ENCODE results near the gene TBC1D1. TPM values are rescaled to one million over a fixed set of nuclear protein-coding genes. Genes with fewer than 3 reads are reported as not detected.

Gene TBC1D1
- total and polyA plus RNA-seq, 2 of the 8 experiments (the other 6 are each of a cell fraction or from before 2014, with no cell fraction given), result 96.9 to 162 TPM

DNA sequence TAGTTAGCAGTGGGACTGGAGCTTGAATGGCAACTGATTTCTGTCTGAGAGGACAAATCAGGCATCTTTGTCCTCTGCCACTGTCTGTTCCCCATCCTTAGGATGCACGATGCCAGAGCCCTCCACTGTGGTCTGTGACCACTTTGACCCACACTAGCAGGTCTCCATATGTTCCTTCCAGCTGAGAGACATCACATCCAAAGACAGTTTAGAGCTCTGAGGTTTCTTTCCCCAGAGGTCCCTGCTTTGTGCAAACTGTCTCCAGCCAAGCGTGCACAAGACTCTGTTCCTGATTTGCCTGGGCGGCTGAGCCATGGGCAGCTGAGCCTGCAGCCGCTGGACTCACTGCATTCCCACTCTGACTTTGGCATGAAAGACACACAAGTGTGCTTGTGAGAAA lies 167.3 kb downstream of the TBC1D1 start:
- 98% methylated on average over 4 of the region's 4 CpGs; no CpG with 5 or more reads in 1 of the 2 experiments for WGBS, 2 experiments (ENCODE audit: extremely low coverage in 1 of 2, insufficient coverage in 1 of 2, insufficient read length in 1 of 2, insufficient replicate concordance in 2 of 2, low coverage in 1 of 2, low lambda C conversion rate in 2 of 2, missing lambda C conversion rate in 1 of 2)
- no peak overlapping the region for H4K91ac ChIP-seq (replicated peaks; ENCODE audit: insufficient read length, low read length)
- TF ChIP-seq CBX5 (IDR thresholded peaks at IDR 0.05; ENCODE audit: low read depth, low read length) (no peak), RXRA (IDR thresholded peaks at IDR 0.05; ENCODE audit: insufficient read depth, low read depth, low read length) (no peak), SP2 (IDR thresholded peaks at IDR 0.05; ENCODE audit: low read length) (no peak), POLR2AphosphoS5 (IDR thresholded peaks at IDR 0.05; ENCODE audit: low read depth, low read length) (no peak), NANOG (IDR thresholded peaks at IDR 0.05; ENCODE audit: insufficient read depth, low read depth, low read length, poor library complexity, severe bottlenecking) (no peak), RAD21 (IDR thresholded peaks at IDR 0.05 in 1 of 2, conservative IDR thresholded peaks at IDR 0.05 in 1 of 2; ENCODE audit: low read depth in 2 of 2, low read length in 2 of 2) (no peak), SUZ12 (IDR thresholded peaks at IDR 0.05; ENCODE audit: low read length) (no peak), HDAC2 (IDR thresholded peaks at IDR 0.05; ENCODE audit: borderline replicate concordance in 1 of 2, low read depth in 2 of 2, low read length in 2 of 2) (no peak)
- TF ChIP-seq, protein P1, sequence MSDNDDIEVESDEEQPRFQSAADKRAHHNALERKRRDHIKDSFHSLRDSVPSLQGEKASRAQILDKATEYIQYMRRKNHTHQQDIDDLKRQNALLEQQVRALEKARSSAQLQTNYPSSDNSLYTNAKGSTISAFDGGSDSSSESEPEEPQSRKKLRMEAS (IDR thresholded peaks at IDR 0.05), result no peak
- TF ChIP-seq, protein P2, sequence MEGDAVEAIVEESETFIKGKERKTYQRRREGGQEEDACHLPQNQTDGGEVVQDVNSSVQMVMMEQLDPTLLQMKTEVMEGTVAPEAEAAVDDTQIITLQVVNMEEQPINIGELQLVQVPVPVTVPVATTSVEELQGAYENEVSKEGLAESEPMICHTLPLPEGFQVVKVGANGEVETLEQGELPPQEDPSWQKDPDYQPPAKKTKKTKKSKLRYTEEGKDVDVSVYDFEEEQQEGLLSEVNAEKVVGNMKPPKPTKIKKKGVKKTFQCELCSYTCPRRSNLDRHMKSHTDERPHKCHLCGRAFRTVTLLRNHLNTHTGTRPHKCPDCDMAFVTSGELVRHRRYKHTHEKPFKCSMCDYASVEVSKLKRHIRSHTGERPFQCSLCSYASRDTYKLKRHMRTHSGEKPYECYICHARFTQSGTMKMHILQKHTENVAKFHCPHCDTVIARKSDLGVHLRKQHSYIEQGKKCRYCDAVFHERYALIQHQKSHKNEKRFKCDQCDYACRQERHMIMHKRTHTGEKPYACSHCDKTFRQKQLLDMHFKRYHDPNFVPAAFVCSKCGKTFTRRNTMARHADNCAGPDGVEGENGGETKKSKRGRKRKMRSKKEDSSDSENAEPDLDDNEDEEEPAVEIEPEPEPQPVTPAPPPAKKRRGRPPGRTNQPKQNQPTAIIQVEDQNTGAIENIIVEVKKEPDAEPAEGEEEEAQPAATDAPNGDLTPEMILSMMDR (IDR thresholded peaks at IDR 0.05; ENCODE audit: control extremely low read depth in 1 of 3, insufficient read depth in 1 of 3, low read depth in 1 of 3, low read length in 3 of 3), result no peak

More for the DNA sequence above, 167.3 kb downstream of the TBC1D1 start:
- Histone ChIP-seq H3K23ac (ENCODE audit: insufficient read length) (no peak overlapping the region), H3K36me3 (ENCODE audit: control insufficient read depth in 2 of 4, insufficient read depth in 4 of 4, low read length in 3 of 4) (peaks cover 0 to 21% (median 0%) of the 10 kb centered on the region in 4 experiments; a peak in 4 of 8 replicates), H3K18ac (ENCODE audit: extremely low read depth, low read length) (no peak overlapping the region), H3K27me3 (replicated peaks in 1 of 4; ENCODE audit: control insufficient read depth in 3 of 4, extremely low read depth in 1 of 4, insufficient read depth in 3 of 4, low read length in 3 of 4) (no peaks in the 10 kb centered on the region), H4K20me1 (replicated peaks in 1 of 2; ENCODE audit: control insufficient read depth in 1 of 2, insufficient read depth in 2 of 2, low read length in 2 of 2) (peaks cover 0 to 2% of the 10 kb centered on the region in 2 experiments), H3K9ac (replicated peaks in 1 of 4; ENCODE audit: extremely low read depth in 1 of 4, low read depth in 3 of 4, low read length in 3 of 4) (no peak overlapping the region), H3K4ac (replicated peaks; ENCODE audit: insufficient read length, low read depth, low read length) (no peak overlapping the region), H4K8ac (ENCODE audit: extremely low read depth, insufficient read depth, low read length) (no peak overlapping the region), H3K56ac (replicated peaks; ENCODE audit: insufficient read length, low read depth, low read length) (no peak overlapping the region), H2BK120ac (replicated peaks; ENCODE audit: low read depth, low read length) (no peak overlapping the region), H3K4me2 (ENCODE audit: insufficient read depth in 1 of 2, low read depth in 2 of 2, low read length in 2 of 2) (no peak overlapping the region), H2BK20ac (ENCODE audit: low read length) (no peak overlapping the region), H2AFZ (ENCODE audit: low read length) (no peak overlapping the region), H3K14ac (ENCODE audit: insufficient read length) (no peak overlapping the region), H2BK12ac (ENCODE audit: low read depth, low read length) (no peak overlapping the region), H3K79me1 (ENCODE audit: low read depth, low read length) (no peaks in the 10 kb centered on the region; the same call in 1 of the 2 replicates), H3K4me1 (replicated peaks in 1 of 4; ENCODE audit: control insufficient read depth in 3 of 4, insufficient read depth in 4 of 4, low read length in 3 of 4) (peaks cover 0 to 2% (median 0%) of the 10 kb centered on the region in 4 experiments; a peak in 3 of 7 replicates), H2BK15ac (ENCODE audit: low read length) (no peak overlapping the region), H3K9me3 (ENCODE audit: insufficient read depth in 2 of 2, low read depth in 1 of 2, low read length in 1 of 2) (no peaks in the 10 kb centered on the region), H3K23me2 (ENCODE audit: low read depth, low read length) (no peaks in the 10 kb centered on the region), H2BK5ac (ENCODE audit: low read depth, low read length) (no peak overlapping the region), H3K27ac (ENCODE audit: low read depth, low read length) (no peak overlapping the region), H4K5ac (ENCODE audit: insufficient read length, low read depth, low read length) (no peak overlapping the region), H3K79me2 (ENCODE audit: control insufficient read depth in 1 of 2, insufficient read depth in 2 of 2, low read length in 2 of 2) (no peaks in the 10 kb centered on the region), H3K4me3 (ENCODE audit: extremely low read depth in 1 of 4, insufficient read depth in 2 of 4, low read depth in 3 of 4, low read length in 4 of 4) (no peak overlapping the region), H2AK5ac (ENCODE audit: low read depth, low read length) (no peak overlapping the region)
- ChIA-PET CTCF (ENCODE audit: partially characterized antibody) (interaction anchor here (0.6 to 3.1 kb wide), 5 partner anchors 11 to 116 kb away, joined by 3 to 16 read pairs (median 3); no protein-coding TSS in a partner anchor), POLR2A (ENCODE audit: partially characterized antibody) (interaction anchor here (0.5 kb wide), 1 partner anchor 79 kb away, joined by 3 read pairs; no protein-coding TSS in a partner anchor)
- FAIRE-seq (no peak), DNase-seq (ENCODE audit: low read depth in 1 of 2, low spot score in 2 of 2) (no peak)
